Natural killer cell (primary cell): Measurements from ENCODE around the gene ZNF217. TPM values are rescaled to one million over a fixed set of nuclear protein-coding genes. Genes with fewer than 3 reads are reported as not detected.

Experiments
- ATAC-seq, 3 donors: fragments of 150-1000 bp in 2 of 3; fragments of 200-7000 bp in 1 of 3; cut with Tn5 transposase; 1 replicate in 1 of 3; 2 replicates in 2 of 3; pipeline ENCODE4 v1.10.0; 2021; ENCODE audit warnings: mild to moderate bottlenecking in 2 of 3, moderate library complexity in 2 of 3
- DNase-seq, 2 donors: peaks; one replicate each; pipeline versions ENCODE4 v3.0.0 to v3.0.0-alpha.2; 2013 to 2021; ENCODE audit warnings: mixed read lengths in 1 of 2
- H3K27ac ChIP-seq: one replicate; pipeline ENCODE4 v1.5.1; 2013; ENCODE audit warnings: mild to moderate bottlenecking, low read length
- H3K27me3 ChIP-seq: one replicate; pipeline ENCODE4 v1.6.1; 2013; ENCODE audit warnings: low read length; ENCODE audit not compliant: control insufficient read depth, insufficient read depth
- H3K36me3 ChIP-seq: one replicate; pipeline ENCODE4 v1.6.1; 2013; ENCODE audit warnings: low read length; ENCODE audit not compliant: control insufficient read depth, insufficient read depth
- H3K4me1 ChIP-seq: one replicate; pipeline ENCODE4 v1.6.1; 2013; ENCODE audit warnings: low read length; ENCODE audit not compliant: control insufficient read depth, insufficient read depth
- H3K4me3 ChIP-seq: one replicate; pipeline ENCODE4 v1.5.1; 2013; ENCODE audit warnings: low read length
- H3K9me3 ChIP-seq: one replicate; pipeline ENCODE4 v1.6.1; 2013; ENCODE audit warnings: low read length; ENCODE audit not compliant: control insufficient read depth, insufficient read depth
- H3K27ac Mint-ChIP-seq, 2 donors: one replicate each; pipeline ENCODE4 v1.8.0; 2022; ENCODE audit warnings: mild to moderate bottlenecking in 2 of 2, mixed read lengths in 2 of 2, moderate library complexity in 1 of 2
- H3K27me3 Mint-ChIP-seq, 2 donors: one replicate each; pipeline ENCODE4 v1.8.0; 2022; ENCODE audit warnings: low read depth in 2 of 2, mixed read lengths in 2 of 2
- H3K36me3 Mint-ChIP-seq: one replicate; pipeline ENCODE4 v1.8.0; 2022; ENCODE audit warnings: mixed read lengths
- H3K4me1 Mint-ChIP-seq, 2 donors: one replicate each; pipeline ENCODE4 v1.8.0; 2022; ENCODE audit warnings: mixed read lengths in 2 of 2
- H3K4me3 Mint-ChIP-seq: one replicate; pipeline ENCODE4 v1.8.0; 2022; ENCODE audit warnings: mild to moderate bottlenecking, moderate library complexity, mixed read lengths
- H3K9me3 Mint-ChIP-seq, 2 donors: one replicate each; pipeline ENCODE4 v1.8.0; 2022; ENCODE audit warnings: mixed read lengths in 2 of 2
- CTCF ChIP-seq: fragments of 200-600 bp; IDR thresholded peaks from one replicate; pipeline ENCODE4 v1.8.0; 2022; ENCODE audit warnings: antibody characterized with exemption
- whole genome bisulfite sequencing: methylation state at CpG from one replicate; pipeline ENCODE4 v1.1.7; 2013; ENCODE audit warnings: missing lambda C conversion rate; ENCODE audit not compliant: insufficient coverage; 5-methylcytosine and 5-hydroxymethylcytosine counted together
- intact Hi-C: fragments of 100-400 bp; cut with micrococcal nuclease; formaldehyde crosslinking; loops from one replicate; pipeline ENCODE4 v1.14.2; 2022
- total RNA-seq, 4 donors: library from RNA; stranded (reverse); fragments of 120-200 nt in 1 of 4; gene quantifications; one replicate each; pipeline versions ENCODE4 v1.2.3 to v1.2.4, GENCODE V29; 2013 to 2022

The ZNF217 gene
- total RNA-seq, 3 donors from 2014 or later (not counting 1 experiment from before 2014, with no cell fraction given) = 56.1 to 69.1 (median 59.0) TPM

GRCh38 chr20:53575481-53576194, 18.0 kb downstream of the ZNF217 start:
- Histone ChIP-seq H3K27ac (no peak overlapping the region), H3K36me3 (peaks cover 71% of the 10 kb centered on the region), H3K27me3 (no peaks in the 10 kb centered on the region), H3K4me3 (no peak overlapping the region), H3K4me1 (peaks cover 30% of the 10 kb centered on the region), H3K9me3 (no peaks in the 10 kb centered on the region)
- intact Hi-C loops = loop anchor here (5.0 to 10.0 kb wide), 2 partner anchors 177 to 489 kb away; no protein-coding TSS in a partner anchor
- Mint-ChIP-seq H3K36me3 (peaks cover 15% of the 10 kb centered on the region), H3K27me3 (no peaks in the 10 kb centered on the region), H3K4me3 (no peak overlapping the region), H3K27ac (peak overlapping the region; percentile 29 to 59), H3K4me1 (peaks cover 48 to 55% of the 10 kb centered on the region in 2 donors), H3K9me3 (no peaks in the 10 kb centered on the region)
- DNase-seq (no peak), ATAC-seq (no peak)
- no peak for TF ChIP-seq CTCF
- 92% methylated on average over 23 of the region's 23 CpGs for WGBS

GRCh38 chr20:53574819-53575218, 18.8 kb downstream of the ZNF217 start:
- H3K4me3 Mint-ChIP-seq = no peak overlapping the region
- H3K36me3 Mint-ChIP-seq = peaks cover 15% of the 10 kb centered on the region
- H3K9me3 Mint-ChIP-seq = no peaks in the 10 kb centered on the region
- 92% methylated on average over 6 of the region's 6 CpGs for WGBS
- Histone ChIP-seq H3K27me3 (no peaks in the 10 kb centered on the region), H3K9me3 (no peaks in the 10 kb centered on the region), H3K27ac (no peak overlapping the region), H3K4me1 (peaks cover 22% of the 10 kb centered on the region), H3K4me3 (no peak overlapping the region), H3K36me3 (peaks cover 76% of the 10 kb centered on the region)
- H3K27me3 Mint-ChIP-seq = no peaks in the 10 kb centered on the region
- H3K27ac Mint-ChIP-seq = peak overlapping the region; percentile 29 to 59
- intact Hi-C loops = loop anchor here (5.0 to 10.0 kb wide), 2 partner anchors 177 to 490 kb away; no protein-coding TSS in a partner anchor
- no peak for ATAC-seq
- TF ChIP-seq CTCF = no peak
- no peak for DNase-seq
- peaks cover 40 to 52% of the 10 kb centered on the region in 2 donors for H3K4me1 Mint-ChIP-seq

- no peak for TF ChIP-seq CTCF
- Mint-ChIP-seq H3K4me1 (peaks cover 39 to 50% of the 10 kb centered on the region in 2 donors), H3K4me3 (no peak overlapping the region), H3K9me3 (no peaks in the 10 kb centered on the region), H3K27me3 (no peaks in the 10 kb centered on the region), H3K36me3 (peaks cover 15% of the 10 kb centered on the region), H3K27ac (peak overlapping the region; percentile 29 to 59)
- H3K36me3 ChIP-seq = peaks cover 77% of the 10 kb centered on the region
- intact Hi-C loops = loop anchor here (10.0 kb wide), 1 partner anchor 490 kb away; no protein-coding TSS in a partner anchor
- no peaks in the 10 kb centered on the region for H3K9me3 ChIP-seq
- peaks cover 17% of the 10 kb centered on the region for H3K4me1 ChIP-seq
- H3K4me3 ChIP-seq = no peak overlapping the region
- no peaks in the 10 kb centered on the region for H3K27me3 ChIP-seq
- H3K27ac ChIP-seq = no peak overlapping the region
- DNase-seq (no peak), ATAC-seq (no peak)
- WGBS = 90% methylated on average over 14 of the region's 14 CpGs
Measured at GRCh38 chr20:53574259-53574789, 19.3 kb downstream of the ZNF217 start.
